Epithelial cell of esophagus (primary cell): ENCODE data around the gene ATG7.

ENCODE experiments used
- DNase-seq: peaks from one replicate; pipeline ENCODE4 v3.0.0; 2010; ENCODE audit warnings: low read depth
- H3K4me3 ChIP-seq: 2 replicates; pipeline ENCODE4 v1.5.1; 2011; ENCODE audit warnings: mild to moderate bottlenecking, low read length, control low read depth
- TF ChIP-seq, protein P1 (sequence below): IDR thresholded peaks from 2 replicates; pipeline ENCODE4 v1.5.1; 2011; ENCODE audit warnings: low read depth, mild to moderate bottlenecking, low read length, control low read depth, inconsistent platforms; ENCODE audit not compliant: insufficient read depth; ENCODE audit errors: missing control alignments

The ATG7 gene

GRCh38 chr3:11323813-11324212 is 51.6 kb downstream of the ATG7 start:
- no peak for DNase-seq
- no peak overlapping the region for H3K4me3 ChIP-seq
- TF ChIP-seq, protein P1, sequence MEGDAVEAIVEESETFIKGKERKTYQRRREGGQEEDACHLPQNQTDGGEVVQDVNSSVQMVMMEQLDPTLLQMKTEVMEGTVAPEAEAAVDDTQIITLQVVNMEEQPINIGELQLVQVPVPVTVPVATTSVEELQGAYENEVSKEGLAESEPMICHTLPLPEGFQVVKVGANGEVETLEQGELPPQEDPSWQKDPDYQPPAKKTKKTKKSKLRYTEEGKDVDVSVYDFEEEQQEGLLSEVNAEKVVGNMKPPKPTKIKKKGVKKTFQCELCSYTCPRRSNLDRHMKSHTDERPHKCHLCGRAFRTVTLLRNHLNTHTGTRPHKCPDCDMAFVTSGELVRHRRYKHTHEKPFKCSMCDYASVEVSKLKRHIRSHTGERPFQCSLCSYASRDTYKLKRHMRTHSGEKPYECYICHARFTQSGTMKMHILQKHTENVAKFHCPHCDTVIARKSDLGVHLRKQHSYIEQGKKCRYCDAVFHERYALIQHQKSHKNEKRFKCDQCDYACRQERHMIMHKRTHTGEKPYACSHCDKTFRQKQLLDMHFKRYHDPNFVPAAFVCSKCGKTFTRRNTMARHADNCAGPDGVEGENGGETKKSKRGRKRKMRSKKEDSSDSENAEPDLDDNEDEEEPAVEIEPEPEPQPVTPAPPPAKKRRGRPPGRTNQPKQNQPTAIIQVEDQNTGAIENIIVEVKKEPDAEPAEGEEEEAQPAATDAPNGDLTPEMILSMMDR, result no peak

- DNase-seq, result no peak
- TF ChIP-seq, protein P1, result no peak
- no peak overlapping the region for H3K4me3 ChIP-seq
Measured at GRCh38 chr3:11327619-11328018, 55.4 kb downstream of the ATG7 start.

GRCh38 chr3:11328196-11328945 is 56.2 kb downstream of the ATG7 start:
- H3K4me3 ChIP-seq, result no peak overlapping the region
- no peak for DNase-seq
- TF ChIP-seq, protein P1, result no peak

GRCh38 chr3:11329777-11330176 is 57.6 kb downstream of the ATG7 start:
- H3K4me3 ChIP-seq, result no peak overlapping the region
- TF ChIP-seq, protein P1, result no peak
- no peak for DNase-seq

- DNase-seq, result peak; percentile 22
- TF ChIP-seq, protein P1, result no peak
- H3K4me3 ChIP-seq, result no peak overlapping the region
Measured at GRCh38 chr3:11331101-11331500, 58.9 kb downstream of the ATG7 start.

- peak; percentile 72 for DNase-seq
- TF ChIP-seq, protein P1, result peak; percentile 67
- no peak overlapping the region for H3K4me3 ChIP-seq
Measured at GRCh38 chr3:11335056-11335608, 62.9 kb downstream of the ATG7 start.

DNA sequence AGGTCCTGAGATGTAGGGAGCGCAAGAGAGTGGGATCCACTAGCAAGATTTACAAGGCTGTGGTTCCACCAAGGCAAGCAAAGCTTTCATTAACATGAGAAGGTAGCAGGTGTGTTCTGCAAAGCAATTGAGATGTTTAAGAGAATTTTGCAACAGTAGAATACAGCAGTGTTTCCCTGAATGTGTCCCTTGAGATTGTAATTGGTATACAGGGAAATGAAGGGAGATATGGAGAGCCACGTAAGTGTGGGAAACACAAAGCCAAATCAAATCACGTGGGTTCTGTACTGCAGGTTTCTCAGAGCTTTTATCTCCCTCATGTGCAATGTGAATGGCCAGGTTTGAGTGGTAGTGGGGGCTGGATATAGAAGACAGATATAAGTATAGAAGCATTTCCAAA is 67.3 kb downstream of the ATG7 start:
- no peak overlapping the region for H3K4me3 ChIP-seq
- TF ChIP-seq, protein P1, result no peak
- no peak for DNase-seq
